CD4-positive, CD25-positive, alpha-beta regulatory T cell (primary cell): ENCODE data around the gene CHTF18. TPM values are rescaled to one million over a fixed set of nuclear protein-coding genes. Genes with fewer than 3 reads are reported as not detected.

ENCODE experiments used
- ATAC-seq, 2 donors: fragments of 150-1000 bp; cut with Tn5 transposase; one replicate each; pipeline ENCODE4 v1.10.0; 2021; ENCODE audit warnings: low read depth in 2 of 2, moderate number of reproducible peaks in 2 of 2, moderate library complexity in 1 of 2
- DNase-seq, 3 donors: peaks; one replicate each; pipeline versions ENCODE4 v3.0.0 to v3.0.0-alpha.2; 2012 to 2022; ENCODE audit warnings: mixed read lengths in 1 of 3
- H3K27ac ChIP-seq: one replicate; pipeline ENCODE4 v1.7.0; 2013; ENCODE audit warnings: mild to moderate bottlenecking, low read length; ENCODE audit not compliant: insufficient read depth, poor library complexity, severe bottlenecking
- H3K27me3 ChIP-seq: one replicate; pipeline ENCODE4 v1.7.0; 2013; ENCODE audit warnings: low read length; ENCODE audit not compliant: control insufficient read depth, insufficient read depth
- H3K36me3 ChIP-seq: one replicate; pipeline ENCODE4 v1.7.0; 2013; ENCODE audit warnings: mild to moderate bottlenecking, low read length, moderate library complexity; ENCODE audit not compliant: control insufficient read depth, insufficient read depth
- H3K4me1 ChIP-seq: 2 replicates; pipeline ENCODE4 v1.7.0; 2013; ENCODE audit warnings: mild to moderate bottlenecking, low read length; ENCODE audit not compliant: insufficient read depth, control insufficient read depth, poor library complexity, severe bottlenecking
- H3K4me3 ChIP-seq: one replicate; pipeline ENCODE4 v1.7.0; 2013; ENCODE audit warnings: low read depth, mild to moderate bottlenecking, low read length, moderate library complexity
- H3K9me3 ChIP-seq, 2 experiments: 1 replicate in 1 of 2; 2 replicates in 1 of 2; pipeline ENCODE4 v1.7.0; 2013; ENCODE audit warnings: low read length in 2 of 2, mild to moderate bottlenecking in 1 of 2, moderate library complexity in 1 of 2; ENCODE audit not compliant: control insufficient read depth in 2 of 2
- H3K27ac Mint-ChIP-seq, 3 donors: one replicate each; pipeline ENCODE4 v1.8.0; 2020 to 2022; ENCODE audit warnings: mild to moderate bottlenecking in 3 of 3, mixed read lengths in 3 of 3, moderate library complexity in 2 of 3
- H3K27me3 Mint-ChIP-seq: one replicate; pipeline ENCODE4 v1.8.0; 2022; ENCODE audit warnings: mild to moderate bottlenecking, mixed read lengths
- H3K36me3 Mint-ChIP-seq: one replicate; pipeline ENCODE4 v1.8.0; 2020; ENCODE audit warnings: mixed read lengths
- H3K4me1 Mint-ChIP-seq, 4 donors: one replicate each; pipeline ENCODE4 v1.8.0; 2020 to 2022; ENCODE audit warnings: mixed read lengths in 4 of 4, mild to moderate bottlenecking in 1 of 4
- H3K4me3 Mint-ChIP-seq, 4 donors: one replicate each; pipeline ENCODE4 v1.8.0; 2020 to 2022; ENCODE audit warnings: mild to moderate bottlenecking in 4 of 4, mixed read lengths in 4 of 4, moderate library complexity in 3 of 4
- H3K9me3 Mint-ChIP-seq, 7 donors: one replicate each; pipeline ENCODE4 v1.8.0; 2020 to 2022; ENCODE audit warnings: mixed read lengths in 7 of 7, mild to moderate bottlenecking in 3 of 7, moderate library complexity in 2 of 7
- polyA plus RNA-seq, 4 donors: library from polyadenylated mRNA; unstranded; fragments of 300-500 nt; fragmentation: Illumina TruSeq; gene quantifications; one replicate each; pipeline ENCODE4 v1.2.3, GENCODE V29; 2021
- total RNA-seq: library from RNA; stranded (reverse); gene quantifications from one replicate; pipeline ENCODE4 v1.2.3, GENCODE V29; 2022

Gene CHTF18
- total and polyA plus RNA-seq, 5 donors from 2014 or later, result 1.1 to 28.8 (median 3.1) TPM

DNA sequence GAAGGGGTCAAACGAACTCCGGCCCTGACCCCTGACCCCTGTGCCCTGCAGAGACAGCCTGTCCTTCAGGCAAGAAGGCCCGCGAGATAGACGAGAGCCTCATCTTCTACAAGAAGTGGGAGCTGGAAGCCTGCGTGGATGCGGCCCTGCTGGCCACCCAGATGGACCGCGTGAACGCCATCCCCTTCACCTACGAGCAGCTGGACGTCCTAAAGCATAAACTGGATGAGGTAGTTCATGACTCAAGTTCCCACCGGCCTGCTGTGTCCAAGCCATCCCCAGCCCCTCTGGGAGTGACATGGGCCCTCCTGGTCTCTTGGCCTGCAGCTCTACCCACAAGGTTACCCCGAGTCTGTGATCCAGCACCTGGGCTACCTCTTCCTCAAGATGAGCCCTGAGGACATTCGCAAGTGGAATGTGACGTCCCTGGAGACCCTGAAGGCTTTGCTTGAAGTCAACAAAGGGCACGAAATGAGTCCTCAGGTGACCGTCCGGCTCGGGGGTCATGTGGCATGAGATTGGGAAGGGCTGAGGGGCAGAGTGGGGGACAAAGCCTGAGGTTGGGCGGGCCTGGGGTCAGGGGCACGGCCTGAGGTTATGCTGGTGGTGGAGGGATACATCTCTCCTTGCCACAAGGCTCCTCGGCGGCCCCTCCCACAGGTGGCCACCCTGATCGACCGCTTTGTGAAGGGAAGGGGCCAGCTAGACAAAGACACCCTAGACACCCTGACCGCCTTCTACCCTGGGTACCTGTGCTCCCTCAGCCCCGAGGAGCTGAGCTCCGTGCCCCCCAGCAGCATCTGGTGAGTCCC is 22.2 kb upstream of the CHTF18 start:
- Histone ChIP-seq H3K4me3 (no peak overlapping the region), H3K36me3 (no peaks in the 10 kb centered on the region), H3K27me3 (no peaks in the 10 kb centered on the region), H3K9me3 (no peaks in the 10 kb centered on the region), H3K27ac (no peak overlapping the region), H3K4me1 (no peaks in the 10 kb centered on the region)
- no peak overlapping the region for H3K27ac Mint-ChIP-seq
- peaks cover 7% of the 10 kb centered on the region for H3K27me3 Mint-ChIP-seq
- H3K9me3 Mint-ChIP-seq, result peaks cover 0 to 1% (median 0%) of the 10 kb centered on the region in 7 donors
- no peak overlapping the region for H3K4me3 Mint-ChIP-seq
- ATAC-seq (no peak), DNase-seq (no peak)
- H3K36me3 Mint-ChIP-seq, result no peaks in the 10 kb centered on the region
- no peaks in the 10 kb centered on the region for H3K4me1 Mint-ChIP-seq

DNA sequence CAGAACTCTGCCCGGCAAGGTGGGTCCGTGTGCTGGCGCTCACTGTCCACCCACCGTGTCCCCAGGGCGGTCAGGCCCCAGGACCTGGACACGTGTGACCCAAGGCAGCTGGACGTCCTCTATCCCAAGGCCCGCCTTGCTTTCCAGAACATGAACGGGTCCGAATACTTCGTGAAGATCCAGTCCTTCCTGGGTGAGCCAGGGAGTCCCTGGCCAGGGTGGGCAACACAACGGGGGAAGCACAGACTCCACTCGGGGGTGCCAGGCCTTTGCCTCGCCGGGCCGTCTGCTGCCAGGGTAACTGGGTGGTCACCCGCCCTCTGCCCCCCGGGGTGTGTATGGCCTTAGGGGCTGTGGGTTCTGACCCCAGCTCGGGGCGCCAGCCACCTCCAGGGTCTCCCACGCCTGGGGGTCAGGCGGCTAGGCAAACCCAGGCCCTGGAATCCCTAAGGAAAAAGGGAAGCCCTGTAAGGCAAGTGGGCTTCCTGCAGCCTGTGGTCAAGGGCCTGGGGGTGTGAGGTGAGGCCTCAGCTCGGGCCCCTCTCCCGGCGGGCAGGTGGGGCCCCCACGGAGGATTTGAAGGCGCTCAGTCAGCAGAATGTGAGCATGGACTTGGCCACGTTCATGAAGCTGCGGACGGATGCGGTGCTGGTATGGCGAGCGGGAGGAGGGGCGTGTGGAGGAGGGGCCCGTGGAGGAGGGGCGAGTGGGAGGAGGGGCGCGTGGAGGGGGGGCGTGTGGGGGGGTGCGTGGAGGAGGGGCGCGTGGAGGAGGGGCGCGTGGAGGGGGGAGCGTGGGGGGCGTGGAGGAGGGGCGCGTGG is 21.4 kb upstream of the CHTF18 start:
- H3K4me1 Mint-ChIP-seq, result no peaks in the 10 kb centered on the region
- Histone ChIP-seq H3K27me3 (no peaks in the 10 kb centered on the region), H3K4me1 (no peaks in the 10 kb centered on the region), H3K9me3 (no peaks in the 10 kb centered on the region), H3K4me3 (no peak overlapping the region), H3K27ac (no peak overlapping the region), H3K36me3 (no peaks in the 10 kb centered on the region)
- DNase-seq, result no peak
- H3K36me3 Mint-ChIP-seq, result no peaks in the 10 kb centered on the region
- no peak for ATAC-seq
- peaks cover under 1% of the 10 kb centered on the region for H3K27me3 Mint-ChIP-seq
- H3K27ac Mint-ChIP-seq, result no peak overlapping the region
- no peak overlapping the region for H3K4me3 Mint-ChIP-seq
- peaks cover 0 to 1% (median 0%) of the 10 kb centered on the region in 7 donors for H3K9me3 Mint-ChIP-seq

- ATAC-seq (no peak), DNase-seq (no peak)
- H3K36me3 ChIP-seq, result no peaks in the 10 kb centered on the region
- Mint-ChIP-seq H3K36me3 (no peaks in the 10 kb centered on the region), H3K4me3 (no peak overlapping the region), H3K4me1 (no peaks in the 10 kb centered on the region), H3K27me3 (no peaks in the 10 kb centered on the region), H3K27ac (no peak overlapping the region), H3K9me3 (peaks cover 0 to 1% (median 0%) of the 10 kb centered on the region in 7 donors)
- H3K4me1 ChIP-seq, result no peaks in the 10 kb centered on the region
- H3K27me3 ChIP-seq, result no peaks in the 10 kb centered on the region
- H3K27ac ChIP-seq, result no peak overlapping the region
- H3K4me3 ChIP-seq, result no peak overlapping the region
- H3K9me3 ChIP-seq, result no peaks in the 10 kb centered on the region
These were observed 20.6 kb upstream of the CHTF18 start for GRCh38 chr16:767743-768235.

GRCh38 chr16:768428-768827 is 20.0 kb upstream of the CHTF18 start:
- Histone ChIP-seq H3K27me3 (no peaks in the 10 kb centered on the region), H3K27ac (no peak overlapping the region), H3K4me1 (no peaks in the 10 kb centered on the region), H3K36me3 (no peaks in the 10 kb centered on the region), H3K4me3 (no peak overlapping the region), H3K9me3 (no peaks in the 10 kb centered on the region)
- Mint-ChIP-seq H3K4me1 (no peaks in the 10 kb centered on the region), H3K27ac (no peak overlapping the region), H3K36me3 (no peaks in the 10 kb centered on the region), H3K4me3 (no peak overlapping the region), H3K9me3 (peaks cover 0 to 1% (median 0%) of the 10 kb centered on the region in 7 donors), H3K27me3 (no peaks in the 10 kb centered on the region)
- DNase-seq (no peak), ATAC-seq (no peak)

DNA sequence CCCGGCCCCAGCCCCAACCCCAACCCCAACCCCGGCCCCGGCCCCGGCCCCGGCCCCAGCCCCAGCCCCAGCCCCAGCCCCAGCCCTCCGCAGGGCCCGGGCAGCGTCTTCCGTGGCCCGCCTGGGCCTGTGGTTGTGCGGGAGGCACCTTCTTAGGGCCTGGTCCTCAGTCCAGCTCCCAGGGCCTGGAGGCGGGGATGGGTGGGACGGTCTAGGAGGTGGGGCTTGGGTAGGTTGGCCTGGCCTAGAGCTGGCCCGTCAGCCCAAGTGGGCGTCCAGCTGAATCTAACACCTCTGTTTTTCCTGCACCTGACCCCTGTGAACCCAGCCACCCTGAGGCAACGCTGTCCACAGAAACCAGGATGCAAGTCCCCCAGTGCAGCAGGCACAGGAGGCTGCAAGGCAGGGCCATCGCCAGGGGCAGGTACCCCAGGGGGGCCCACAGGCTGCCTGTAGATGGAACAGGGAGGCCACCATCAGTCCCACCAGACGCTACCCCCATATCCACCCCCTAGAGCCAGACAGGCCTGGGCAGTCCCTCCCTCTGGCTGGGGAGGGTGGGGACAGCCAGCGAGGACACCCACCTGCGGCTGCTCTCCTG is 19.1 kb upstream of the CHTF18 start:
- Mint-ChIP-seq H3K4me1 (no peaks in the 10 kb centered on the region), H3K36me3 (no peaks in the 10 kb centered on the region), H3K27me3 (no peaks in the 10 kb centered on the region), H3K27ac (no peak overlapping the region), H3K4me3 (no peak overlapping the region), H3K9me3 (peaks cover 0 to 1% (median 0%) of the 10 kb centered on the region in 7 donors)
- no peaks in the 10 kb centered on the region for H3K27me3 ChIP-seq
- H3K27ac ChIP-seq, result no peak overlapping the region
- DNase-seq, result no peak
- no peak for ATAC-seq
- no peaks in the 10 kb centered on the region for H3K4me1 ChIP-seq
- no peaks in the 10 kb centered on the region for H3K36me3 ChIP-seq
- no peaks in the 10 kb centered on the region for H3K9me3 ChIP-seq
- no peak overlapping the region for H3K4me3 ChIP-seq

GRCh38 chr16:769934-770333 is 18.5 kb upstream of the CHTF18 start:
- no peak overlapping the region for H3K27ac ChIP-seq
- no peak overlapping the region for H3K27ac Mint-ChIP-seq
- H3K36me3 ChIP-seq, result no peaks in the 10 kb centered on the region
- DNase-seq (no peak), ATAC-seq (no peak)
- no peaks in the 10 kb centered on the region for H3K27me3 Mint-ChIP-seq
- H3K27me3 ChIP-seq, result no peaks in the 10 kb centered on the region
- H3K4me1 Mint-ChIP-seq, result no peaks in the 10 kb centered on the region
- no peaks in the 10 kb centered on the region for H3K4me1 ChIP-seq
- H3K4me3 Mint-ChIP-seq, result no peak overlapping the region
- no peaks in the 10 kb centered on the region for H3K36me3 Mint-ChIP-seq
- peaks cover 0 to 1% (median 0%) of the 10 kb centered on the region in 7 donors for H3K9me3 Mint-ChIP-seq
- no peaks in the 10 kb centered on the region for H3K9me3 ChIP-seq
- H3K4me3 ChIP-seq, result no peak overlapping the region

DNA sequence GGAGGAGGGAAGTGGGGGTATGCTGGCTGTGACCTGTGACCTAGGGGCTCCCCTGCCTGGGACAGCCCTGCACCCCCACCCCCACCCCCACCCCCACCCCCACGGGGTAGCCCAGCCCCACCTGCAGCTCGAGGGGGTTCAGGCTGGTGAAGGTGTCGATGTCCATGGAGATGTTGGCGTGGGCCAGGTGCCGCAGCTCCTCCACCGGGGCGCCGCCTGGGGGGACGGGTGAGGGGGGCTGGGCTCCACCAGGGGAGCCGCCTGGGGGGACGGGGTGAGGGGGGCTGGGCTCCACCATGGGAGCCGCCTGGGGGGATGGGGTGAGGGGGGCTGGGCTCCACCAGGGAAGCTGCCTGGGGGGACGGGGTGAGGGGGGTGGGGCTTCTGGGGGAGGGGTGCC is 18.0 kb upstream of the CHTF18 start:
- no peak for DNase-seq

More for the DNA sequence above, 18.0 kb upstream of the CHTF18 start:
- no peaks in the 10 kb centered on the region for H3K9me3 ChIP-seq
- Mint-ChIP-seq H3K4me1 (no peaks in the 10 kb centered on the region), H3K27ac (no peak overlapping the region), H3K4me3 (no peak overlapping the region), H3K36me3 (no peaks in the 10 kb centered on the region), H3K9me3 (peaks cover 0 to 1% (median 0%) of the 10 kb centered on the region in 7 donors), H3K27me3 (no peaks in the 10 kb centered on the region)
- H3K4me1 ChIP-seq, result no peaks in the 10 kb centered on the region
- ATAC-seq, result no peak
- H3K4me3 ChIP-seq, result no peak overlapping the region
- H3K36me3 ChIP-seq, result no peaks in the 10 kb centered on the region
- no peak overlapping the region for H3K27ac ChIP-seq
- no peaks in the 10 kb centered on the region for H3K27me3 ChIP-seq
